HepG2 (cell line): Measurements from ENCODE around the gene GOLGA8J.

Experiments
- CEBPB ChIP-seq: IDR thresholded peaks from 2 replicates; pipeline ENCODE4 v1.6.1; 2011; ENCODE audit warnings: low read depth, low read length, improper control_type of control experiment, borderline replicate concordance
- ETV6 ChIP-seq: sonication (generic); formaldehyde crosslinking; conservative IDR thresholded peaks from 2 replicates; pipeline ENCODE4 v1.4.0; 2020; ENCODE audit warnings: missing genetic modification reagents
- GTF2F1 ChIP-seq: fragments of 150-350 bp; IDR thresholded peaks from 2 replicates; pipeline ENCODE4 v1.6.1; 2014; ENCODE audit warnings: low read length
- MAFK ChIP-seq, 2 experiments: IDR thresholded peaks in 1 of 2; conservative IDR thresholded peaks in 1 of 2; 2 replicates each; pipeline ENCODE4 v1.6.1; 2011; ENCODE audit warnings: improper control_type of control experiment in 2 of 2, low read length in 2 of 2
- NFE2L2 ChIP-seq: fragments of 150-350 bp; IDR thresholded peaks from 2 replicates; pipeline ENCODE4 v1.6.1; 2014; ENCODE audit warnings: low read length
- SMC3 ChIP-seq: IDR thresholded peaks from 2 replicates; pipeline ENCODE4 v1.6.1; 2011; ENCODE audit warnings: low read length, improper control_type of control experiment
- TAF1 ChIP-seq: sonication (generic); formaldehyde crosslinking; IDR thresholded peaks from 2 replicates; pipeline ENCODE4 v1.4.0; 2020; ENCODE audit warnings: missing genetic modification reagents
- ZFP36 ChIP-seq: fragments of 150-350 bp; IDR thresholded peaks from 2 replicates; pipeline ENCODE4 v1.6.1; 2018; ENCODE audit warnings: borderline replicate concordance, low read length, low read depth; ENCODE audit not compliant: partially characterized antibody
- ZNF292 ChIP-seq: sonication (generic); formaldehyde crosslinking; IDR thresholded peaks from 2 replicates; pipeline ENCODE4 v1.8.1; 2022; ENCODE audit warnings: mild to moderate bottlenecking, low read depth, missing genetic modification reagents, borderline replicate concordance
- TF ChIP-seq, protein P1 (sequence below): IDR thresholded peaks from 2 replicates; pipeline ENCODE4 v1.6.1; 2012; ENCODE audit warnings: low read length, improper control_type of control experiment
- TF ChIP-seq, protein P2 (sequence below): sonication (generic); formaldehyde crosslinking; conservative IDR thresholded peaks from 2 replicates; pipeline ENCODE4 v1.4.0; 2020; ENCODE audit warnings: missing genetic modification reagents
- TF ChIP-seq, protein P3 (sequence below): IDR thresholded peaks from 2 replicates; pipeline ENCODE4 v1.6.1; 2016; ENCODE audit warnings: low read depth

DNA sequence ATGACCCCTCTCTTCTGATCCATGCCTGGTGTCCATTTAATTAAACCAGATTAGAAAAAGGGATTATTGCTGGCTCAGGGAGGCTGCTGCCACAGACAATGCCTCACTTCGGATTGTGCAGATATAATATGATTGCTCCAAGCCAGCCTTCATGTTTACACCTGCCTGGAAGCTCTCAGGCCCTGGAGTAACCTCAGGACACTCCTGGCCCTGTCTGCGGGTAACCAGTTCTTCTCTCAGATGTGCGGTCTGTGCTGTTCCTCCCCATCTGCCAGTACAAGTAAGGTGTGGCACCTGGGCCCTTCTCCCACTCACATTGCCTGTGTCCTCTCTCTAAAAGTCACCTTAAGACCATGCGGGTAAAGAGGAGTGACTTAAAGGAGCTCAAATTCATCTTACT, 8.8 kb upstream of the GOLGA8J start:
- TF ChIP-seq GTF2F1 = no peak
- no peak for TF ChIP-seq MAFK (conservative IDR thresholded peaks at IDR 0.05 in 1 of 2, IDR thresholded peaks at IDR 0.05 in 1 of 2; ENCODE audit: low read length in 2 of 2)
- TF ChIP-seq, protein P1, sequence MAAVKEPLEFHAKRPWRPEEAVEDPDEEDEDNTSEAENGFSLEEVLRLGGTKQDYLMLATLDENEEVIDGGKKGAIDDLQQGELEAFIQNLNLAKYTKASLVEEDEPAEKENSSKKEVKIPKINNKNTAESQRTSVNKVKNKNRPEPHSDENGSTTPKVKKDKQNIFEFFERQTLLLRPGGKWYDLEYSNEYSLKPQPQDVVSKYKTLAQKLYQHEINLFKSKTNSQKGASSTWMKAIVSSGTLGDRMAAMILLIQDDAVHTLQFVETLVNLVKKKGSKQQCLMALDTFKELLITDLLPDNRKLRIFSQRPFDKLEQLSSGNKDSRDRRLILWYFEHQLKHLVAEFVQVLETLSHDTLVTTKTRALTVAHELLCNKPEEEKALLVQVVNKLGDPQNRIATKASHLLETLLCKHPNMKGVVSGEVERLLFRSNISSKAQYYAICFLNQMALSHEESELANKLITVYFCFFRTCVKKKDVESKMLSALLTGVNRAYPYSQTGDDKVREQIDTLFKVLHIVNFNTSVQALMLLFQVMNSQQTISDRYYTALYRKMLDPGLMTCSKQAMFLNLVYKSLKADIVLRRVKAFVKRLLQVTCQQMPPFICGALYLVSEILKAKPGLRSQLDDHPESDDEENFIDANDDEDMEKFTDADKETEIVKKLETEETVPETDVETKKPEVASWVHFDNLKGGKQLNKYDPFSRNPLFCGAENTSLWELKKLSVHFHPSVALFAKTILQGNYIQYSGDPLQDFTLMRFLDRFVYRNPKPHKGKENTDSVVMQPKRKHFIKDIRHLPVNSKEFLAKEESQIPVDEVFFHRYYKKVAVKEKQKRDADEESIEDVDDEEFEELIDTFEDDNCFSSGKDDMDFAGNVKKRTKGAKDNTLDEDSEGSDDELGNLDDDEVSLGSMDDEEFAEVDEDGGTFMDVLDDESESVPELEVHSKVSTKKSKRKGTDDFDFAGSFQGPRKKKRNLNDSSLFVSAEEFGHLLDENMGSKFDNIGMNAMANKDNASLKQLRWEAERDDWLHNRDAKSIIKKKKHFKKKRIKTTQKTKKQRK = no peak
- TF ChIP-seq ZFP36 = no peak
- TF ChIP-seq ETV6 (CRISPR knock-in tag) = no peak
- no peak for TF ChIP-seq ZNF292 (CRISPR knock-in tag)
- TF ChIP-seq TAF1 (CRISPR knock-in tag) = no peak
- TF ChIP-seq, protein P2, sequence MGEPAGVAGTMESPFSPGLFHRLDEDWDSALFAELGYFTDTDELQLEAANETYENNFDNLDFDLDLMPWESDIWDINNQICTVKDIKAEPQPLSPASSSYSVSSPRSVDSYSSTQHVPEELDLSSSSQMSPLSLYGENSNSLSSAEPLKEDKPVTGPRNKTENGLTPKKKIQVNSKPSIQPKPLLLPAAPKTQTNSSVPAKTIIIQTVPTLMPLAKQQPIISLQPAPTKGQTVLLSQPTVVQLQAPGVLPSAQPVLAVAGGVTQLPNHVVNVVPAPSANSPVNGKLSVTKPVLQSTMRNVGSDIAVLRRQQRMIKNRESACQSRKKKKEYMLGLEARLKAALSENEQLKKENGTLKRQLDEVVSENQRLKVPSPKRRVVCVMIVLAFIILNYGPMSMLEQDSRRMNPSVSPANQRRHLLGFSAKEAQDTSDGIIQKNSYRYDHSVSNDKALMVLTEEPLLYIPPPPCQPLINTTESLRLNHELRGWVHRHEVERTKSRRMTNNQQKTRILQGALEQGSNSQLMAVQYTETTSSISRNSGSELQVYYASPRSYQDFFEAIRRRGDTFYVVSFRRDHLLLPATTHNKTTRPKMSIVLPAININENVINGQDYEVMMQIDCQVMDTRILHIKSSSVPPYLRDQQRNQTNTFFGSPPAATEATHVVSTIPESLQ (CRISPR knock-in tag) = no peak
- no peak for TF ChIP-seq CEBPB
- no peak for TF ChIP-seq SMC3
- TF ChIP-seq, protein P3, sequence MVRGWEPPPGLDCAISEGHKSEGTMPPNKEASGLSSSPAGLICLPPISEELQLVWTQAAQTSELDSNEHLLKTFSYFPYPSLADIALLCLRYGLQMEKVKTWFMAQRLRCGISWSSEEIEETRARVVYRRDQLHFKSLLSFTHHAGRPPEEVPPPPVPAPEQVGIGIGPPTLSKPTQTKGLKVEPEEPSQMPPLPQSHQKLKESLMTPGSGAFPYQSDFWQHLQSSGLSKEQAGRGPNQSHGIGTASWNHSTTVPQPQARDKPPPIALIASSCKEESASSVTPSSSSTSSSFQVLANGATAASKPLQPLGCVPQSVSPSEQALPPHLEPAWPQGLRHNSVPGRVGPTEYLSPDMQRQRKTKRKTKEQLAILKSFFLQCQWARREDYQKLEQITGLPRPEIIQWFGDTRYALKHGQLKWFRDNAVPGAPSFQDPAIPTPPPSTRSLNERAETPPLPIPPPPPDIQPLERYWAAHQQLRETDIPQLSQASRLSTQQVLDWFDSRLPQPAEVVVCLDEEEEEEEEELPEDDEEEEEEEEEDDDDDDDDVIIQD (CRISPR knock-in tag) = no peak
- no peak for TF ChIP-seq NFE2L2
